Measurements from ENCODE around the gene PRPF38A. TPM values are rescaled to one million over a fixed set of nuclear protein-coding genes. Genes with fewer than 3 reads are reported as not detected.

Gene PRPF38A
- 10 to 100 TPM; 10.7 to 24.0 (median 13.8) TPM for total RNA-seq

GRCh38 chr1:52404116-52404974, at the start of gene PRPF38A, which contains the start of gene ORC1:
TSS of gene PRPF38A (plus strand) at chr1:52404602. CDS start at chr1:52404750, 148 bp downstream.
TSS of gene ORC1 (minus strand) at chr1:52404423. CDS start at chr1:52402223, 2,200 bp downstream.
- DNase-seq (ENCODE audit: low spot score) (peak; percentile 98), ATAC-seq (ENCODE audit: low FRiP score) (peak; percentile 97)
- peak in 1 of 3 donors; percentile 28 for TF ChIP-seq CTCF (IDR thresholded peaks at IDR 0.05)

GRCh38 chr1:52355436-52355835, 49.0 kb upstream of the PRPF38A start:
- no peak for TF ChIP-seq CTCF (IDR thresholded peaks at IDR 0.05)
- ATAC-seq (ENCODE audit: low FRiP score) (no peak), DNase-seq (ENCODE audit: low spot score) (no peak)

GRCh38 chr1:52355847-52356505, 48.4 kb upstream of the PRPF38A start:
- no peak for ATAC-seq (ENCODE audit: low FRiP score)
- no peak for TF ChIP-seq CTCF (IDR thresholded peaks at IDR 0.05)
- DNase-seq (ENCODE audit: low spot score) = no peak

GRCh38 chr1:52356818-52357355, 47.5 kb upstream of the PRPF38A start:
- DNase-seq (ENCODE audit: low spot score) = no peak
- no peak for ATAC-seq (ENCODE audit: low FRiP score)
- no peak for TF ChIP-seq CTCF (IDR thresholded peaks at IDR 0.05)

- ATAC-seq (ENCODE audit: low FRiP score) = no peak
- DNase-seq (ENCODE audit: low spot score) = no peak
- TF ChIP-seq CTCF (IDR thresholded peaks at IDR 0.05) = no peak
Measured at GRCh38 chr1:52357397-52357796, 47.0 kb upstream of the PRPF38A start.

GRCh38 chr1:52358851-52359497, 45.4 kb upstream of the PRPF38A start:
- no peak for TF ChIP-seq CTCF (IDR thresholded peaks at IDR 0.05)
- no peak for ATAC-seq (ENCODE audit: low FRiP score)
- DNase-seq (ENCODE audit: low spot score) = no peak

Data from omental fat pad (tissue), 4 donors.